ENCODE data around the gene DNAH2. TPM values are rescaled to one million over a fixed set of nuclear protein-coding genes. Genes with fewer than 3 reads are reported as not detected.

DNAH2 gene
- total RNA-seq, 1 donor, result under 0.01 TPM

DNA sequence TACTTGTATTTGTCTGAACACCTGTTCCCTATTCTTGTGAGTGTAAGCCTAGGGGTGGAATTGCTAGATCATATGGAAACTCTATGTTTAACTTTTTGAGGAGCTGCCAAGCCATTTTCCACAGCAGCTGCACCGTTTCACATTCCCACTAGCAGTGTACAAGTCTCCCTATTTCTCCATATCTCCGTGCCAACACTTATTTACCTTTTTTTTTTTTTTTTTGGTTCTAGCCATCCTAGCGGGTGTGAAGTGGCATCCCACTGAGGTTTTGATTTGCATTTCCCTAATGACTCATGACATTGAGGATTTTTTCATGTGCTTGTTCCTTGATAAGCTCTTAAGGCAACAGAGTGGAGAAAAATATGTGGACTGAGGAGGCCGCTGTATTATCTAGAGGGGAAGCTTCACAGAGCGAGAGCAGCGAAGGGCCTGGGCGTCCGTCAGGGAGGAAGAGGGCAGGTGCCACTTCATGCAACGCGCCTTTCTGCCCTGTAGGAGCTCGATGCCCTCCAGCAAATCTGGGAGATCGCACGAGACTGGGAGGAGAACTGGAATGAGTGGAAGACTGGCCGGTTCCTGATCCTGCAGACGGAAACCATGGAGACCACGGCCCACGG lies 50.0 kb downstream of the DNAH2 start:
- Histone ChIP-seq H3K4me1 (ENCODE audit: insufficient read depth, low read length) (no peaks in the 10 kb centered on the region), H3K4me3 (ENCODE audit: low read length) (no peak overlapping the region), H3K9me3 (ENCODE audit: low read depth, low read length) (no peaks in the 10 kb centered on the region), H3K27me3 (ENCODE audit: insufficient read depth, low read length) (no peaks in the 10 kb centered on the region)

DNA sequence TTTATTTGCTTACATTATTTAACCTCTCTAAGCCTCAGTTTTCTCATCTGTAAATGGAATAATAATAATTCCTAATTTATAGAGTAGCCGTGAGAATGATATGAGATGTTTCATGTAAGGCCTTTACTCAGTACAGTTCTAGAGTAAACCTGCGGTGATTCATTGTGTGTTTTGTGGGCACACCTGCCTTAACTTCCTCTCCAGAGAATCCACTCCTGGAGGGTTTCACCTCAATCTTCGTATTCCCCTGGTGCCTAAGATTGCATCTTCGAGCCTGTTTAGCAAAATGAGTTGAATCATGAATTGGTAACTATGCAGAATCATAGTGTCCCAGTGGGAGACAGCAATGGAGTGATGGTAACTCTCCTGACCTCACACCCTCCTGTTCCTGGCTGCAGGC lies 52.3 kb downstream of the DNAH2 start:
- Histone ChIP-seq H3K4me1 (ENCODE audit: insufficient read depth, low read length) (no peaks in the 10 kb centered on the region), H3K9me3 (ENCODE audit: low read depth, low read length) (no peaks in the 10 kb centered on the region), H3K27me3 (ENCODE audit: insufficient read depth, low read length) (no peaks in the 10 kb centered on the region), H3K4me3 (ENCODE audit: low read length) (no peak overlapping the region)

DNA sequence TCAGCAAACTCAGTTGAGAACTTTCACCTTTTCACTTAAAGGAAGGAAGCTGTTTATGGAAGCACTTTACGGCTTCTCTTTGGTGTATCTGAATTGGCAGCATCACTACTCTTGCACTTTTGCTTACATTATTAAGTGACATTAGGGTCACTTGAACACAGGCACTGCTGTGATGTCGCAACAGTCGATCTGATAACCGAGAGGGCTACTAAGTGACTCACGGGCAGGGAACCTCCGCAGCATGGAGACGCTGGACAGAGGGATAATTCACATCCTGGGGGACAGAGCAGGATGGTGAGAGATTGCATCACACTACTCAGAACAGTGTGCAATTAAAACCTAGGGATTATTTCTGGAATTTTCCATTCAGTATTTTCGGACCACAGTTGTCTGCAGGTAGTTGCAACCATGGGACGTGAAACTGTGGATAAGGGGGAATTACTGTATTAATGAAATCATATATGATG lies 56.5 kb downstream of the DNAH2 start:
- Histone ChIP-seq H3K9me3 (ENCODE audit: low read depth, low read length) (no peaks in the 10 kb centered on the region), H3K27me3 (ENCODE audit: insufficient read depth, low read length) (no peaks in the 10 kb centered on the region), H3K4me3 (ENCODE audit: low read length) (no peak overlapping the region), H3K4me1 (ENCODE audit: insufficient read depth, low read length) (no peaks in the 10 kb centered on the region)

DNA sequence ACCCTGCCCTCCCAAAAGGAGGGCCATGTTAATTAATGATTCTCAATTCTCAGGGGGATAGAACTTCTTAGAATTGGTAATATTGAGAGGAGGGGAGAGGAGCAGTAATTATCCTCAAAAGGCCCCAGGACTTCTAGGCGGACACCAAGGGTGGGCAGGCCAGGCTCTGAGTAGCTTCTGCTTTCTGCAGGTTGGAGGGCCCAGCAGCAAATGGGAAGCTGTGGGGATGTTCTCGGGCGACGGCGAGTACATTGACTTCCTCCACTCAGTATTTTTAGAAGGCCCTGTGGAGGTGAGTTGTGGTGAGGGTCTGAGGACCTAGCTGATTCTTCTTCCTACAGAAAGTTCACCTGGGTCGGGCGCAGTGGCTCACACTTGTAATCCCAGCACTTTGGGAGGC lies 57.5 kb downstream of the DNAH2 start:
- Histone ChIP-seq H3K27me3 (ENCODE audit: insufficient read depth, low read length) (no peaks in the 10 kb centered on the region), H3K9me3 (ENCODE audit: low read depth, low read length) (no peaks in the 10 kb centered on the region), H3K4me3 (ENCODE audit: low read length) (no peak overlapping the region), H3K4me1 (ENCODE audit: insufficient read depth, low read length) (no peaks in the 10 kb centered on the region)

DNA sequence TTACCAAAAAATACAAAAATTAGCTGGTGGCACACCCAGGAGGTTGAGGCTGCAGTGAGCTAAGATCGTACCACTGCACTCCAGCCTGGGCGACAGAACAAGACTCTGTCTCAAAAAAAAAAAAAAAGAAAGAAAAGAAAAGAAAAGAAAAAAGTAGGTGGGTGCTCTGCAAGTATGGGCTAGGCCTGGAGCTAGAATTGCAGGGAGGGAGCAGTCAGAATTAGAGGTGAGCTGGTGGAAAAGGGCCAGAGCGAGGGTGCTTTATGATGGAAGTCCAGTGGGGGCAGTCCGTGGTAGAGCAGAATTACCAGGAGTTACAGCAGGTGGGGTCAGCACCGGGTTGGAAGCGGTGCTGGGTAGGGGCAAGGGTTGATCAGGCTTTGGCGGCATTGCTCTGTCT lies 59.5 kb downstream of the DNAH2 start:
- Histone ChIP-seq H3K27me3 (ENCODE audit: insufficient read depth, low read length) (peaks cover 3% of the 10 kb centered on the region), H3K9me3 (ENCODE audit: low read depth, low read length) (no peaks in the 10 kb centered on the region), H3K4me3 (ENCODE audit: low read length) (no peak overlapping the region), H3K4me1 (ENCODE audit: insufficient read depth, low read length) (no peaks in the 10 kb centered on the region)

DNA sequence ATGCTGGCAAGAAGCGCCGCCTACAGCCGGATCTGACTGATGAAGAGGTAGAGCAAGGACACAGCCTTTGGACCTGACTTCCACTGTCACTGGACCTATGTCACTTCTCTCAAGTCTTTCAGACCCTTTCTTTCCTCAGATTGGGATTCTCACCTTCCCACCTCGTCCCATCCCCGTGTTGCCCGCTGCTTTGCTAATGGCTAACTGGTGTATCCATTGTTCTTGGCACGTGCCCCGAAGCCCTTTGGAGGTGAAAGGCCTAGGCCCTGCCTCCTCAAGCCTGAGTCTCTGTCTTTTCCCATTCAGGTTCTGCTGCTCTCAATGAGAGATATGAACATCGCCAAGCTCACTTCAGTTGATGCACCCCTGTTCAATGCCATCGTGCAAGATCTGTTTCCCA lies 63.2 kb downstream of the DNAH2 start:
- Histone ChIP-seq H3K27me3 (ENCODE audit: insufficient read depth, low read length) (peaks cover 5% of the 10 kb centered on the region), H3K4me3 (ENCODE audit: low read length) (no peak overlapping the region), H3K9me3 (ENCODE audit: low read depth, low read length) (no peaks in the 10 kb centered on the region), H3K4me1 (ENCODE audit: insufficient read depth, low read length) (no peaks in the 10 kb centered on the region)

DNA sequence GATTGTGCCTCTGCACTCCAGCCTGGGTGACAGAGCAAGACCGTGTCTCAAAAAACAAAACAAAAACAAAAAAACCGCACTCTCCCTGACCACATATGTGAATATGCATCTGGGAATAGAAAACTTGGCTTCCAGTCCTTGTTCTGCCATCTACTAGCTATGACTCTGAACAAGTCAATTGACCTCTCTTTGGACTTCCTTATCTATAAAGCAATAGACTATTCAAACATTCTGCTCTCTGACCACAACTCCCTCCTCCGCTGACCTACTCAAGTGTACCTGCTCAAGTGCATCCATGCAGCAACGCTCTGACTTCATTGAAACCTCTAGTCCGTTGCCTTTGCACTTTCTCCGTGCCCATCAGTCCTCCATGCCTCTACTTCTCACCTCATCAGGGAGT lies 63.9 kb downstream of the DNAH2 start:
- Histone ChIP-seq H3K4me3 (ENCODE audit: low read length) (no peak overlapping the region), H3K4me1 (ENCODE audit: insufficient read depth, low read length) (no peaks in the 10 kb centered on the region), H3K9me3 (ENCODE audit: low read depth, low read length) (no peaks in the 10 kb centered on the region), H3K27me3 (ENCODE audit: insufficient read depth, low read length) (peaks cover 5% of the 10 kb centered on the region)

DNA sequence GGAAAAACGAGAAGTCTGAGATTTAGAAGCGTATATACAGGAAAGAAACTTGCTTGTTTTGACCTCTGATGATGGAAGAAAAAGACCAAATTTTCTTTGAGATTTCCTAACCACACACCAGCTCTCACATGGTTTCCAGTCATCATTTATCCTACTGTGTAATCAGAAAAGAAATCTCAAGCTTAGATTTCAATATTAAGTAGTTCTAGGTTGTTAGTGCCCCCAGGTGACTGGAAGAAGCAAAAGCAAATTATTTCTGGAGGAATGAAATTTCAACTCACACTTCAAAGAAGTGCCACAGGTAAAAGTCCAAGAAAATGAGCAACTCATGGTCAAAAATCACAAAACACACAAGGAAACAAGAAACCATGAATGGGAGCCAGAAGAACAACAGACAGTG lies 64.7 kb downstream of the DNAH2 start:
- H3K9me3 ChIP-seq (ENCODE audit: low read depth, low read length), result no peaks in the 10 kb centered on the region
- H3K27me3 ChIP-seq (ENCODE audit: insufficient read depth, low read length), result peaks cover 5% of the 10 kb centered on the region
- no peak overlapping the region for H3K4me3 ChIP-seq (ENCODE audit: low read length)
- H3K4me1 ChIP-seq (ENCODE audit: insufficient read depth, low read length), result no peaks in the 10 kb centered on the region

DNA sequence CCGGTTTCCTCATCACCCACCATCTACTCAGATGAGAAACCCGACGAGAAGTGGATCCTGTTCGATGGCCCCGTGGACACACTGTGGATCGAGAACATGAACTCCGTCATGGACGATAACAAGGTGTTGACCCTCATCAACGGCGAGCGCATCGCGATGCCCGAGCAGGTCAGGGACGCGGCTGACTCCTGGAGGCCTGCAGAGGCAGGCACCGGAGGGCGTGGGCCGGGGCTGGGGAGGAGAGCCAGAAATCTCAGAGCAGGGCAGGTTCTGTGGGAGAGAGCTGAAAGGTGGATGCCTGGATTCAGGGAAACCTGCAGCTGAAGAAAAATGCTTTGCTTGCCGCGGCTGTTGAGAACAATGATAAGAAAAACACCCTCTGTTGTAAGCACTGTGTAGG lies 69.3 kb downstream of the DNAH2 start:
- no peaks in the 10 kb centered on the region for H3K9me3 ChIP-seq (ENCODE audit: low read depth, low read length)
- H3K27me3 ChIP-seq (ENCODE audit: insufficient read depth, low read length), result peaks cover 2% of the 10 kb centered on the region
- H3K4me1 ChIP-seq (ENCODE audit: insufficient read depth, low read length), result no peaks in the 10 kb centered on the region
- no peak overlapping the region for H3K4me3 ChIP-seq (ENCODE audit: low read length)

DNA sequence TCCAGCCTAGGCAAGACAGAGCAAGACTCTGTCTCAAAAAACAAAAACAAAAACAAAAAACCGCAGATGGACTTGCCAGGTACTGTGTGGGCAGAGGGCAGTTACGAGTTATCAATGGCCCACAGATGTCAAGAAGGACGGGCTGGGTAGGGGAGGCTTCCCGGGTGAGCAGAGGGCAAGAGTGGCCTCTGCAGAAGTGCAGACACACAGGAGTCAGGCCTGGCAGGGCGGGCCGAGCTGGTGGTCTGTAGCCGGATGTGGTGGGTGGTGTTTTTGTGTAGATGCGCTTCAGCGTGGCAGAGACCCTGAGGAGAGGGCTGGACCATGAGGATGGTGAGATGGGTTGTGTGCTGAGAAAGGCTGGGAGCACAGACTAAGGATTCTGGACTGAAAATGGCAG lies 71.6 kb downstream of the DNAH2 start:
- Histone ChIP-seq H3K4me3 (ENCODE audit: low read length) (no peak overlapping the region), H3K4me1 (ENCODE audit: insufficient read depth, low read length) (no peaks in the 10 kb centered on the region), H3K9me3 (ENCODE audit: low read depth, low read length) (no peaks in the 10 kb centered on the region), H3K27me3 (ENCODE audit: insufficient read depth, low read length) (no peaks in the 10 kb centered on the region)

DNA sequence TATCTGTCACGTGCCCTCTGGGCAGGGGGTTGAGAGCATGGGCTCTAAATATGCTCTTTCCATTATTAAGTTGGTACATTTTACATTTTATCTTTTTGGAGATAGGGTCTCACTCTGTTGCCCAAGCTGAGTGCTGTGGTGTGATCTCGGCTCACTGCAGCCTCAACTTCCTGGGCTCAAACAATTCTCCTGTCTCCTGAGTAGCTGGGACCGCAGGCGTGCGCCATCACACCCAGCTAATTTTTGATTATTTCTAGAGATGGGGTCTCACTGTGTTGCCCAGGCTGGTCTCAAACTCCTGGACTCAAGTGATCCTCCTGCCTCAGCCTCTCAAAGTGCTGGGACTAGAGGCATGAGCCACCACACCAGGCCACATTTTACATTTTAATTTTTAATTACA lies 72.6 kb downstream of the DNAH2 start:
- Histone ChIP-seq H3K9me3 (ENCODE audit: low read depth, low read length) (no peaks in the 10 kb centered on the region), H3K4me1 (ENCODE audit: insufficient read depth, low read length) (no peaks in the 10 kb centered on the region), H3K27me3 (ENCODE audit: insufficient read depth, low read length) (no peaks in the 10 kb centered on the region), H3K4me3 (ENCODE audit: low read length) (no peak overlapping the region)

DNA sequence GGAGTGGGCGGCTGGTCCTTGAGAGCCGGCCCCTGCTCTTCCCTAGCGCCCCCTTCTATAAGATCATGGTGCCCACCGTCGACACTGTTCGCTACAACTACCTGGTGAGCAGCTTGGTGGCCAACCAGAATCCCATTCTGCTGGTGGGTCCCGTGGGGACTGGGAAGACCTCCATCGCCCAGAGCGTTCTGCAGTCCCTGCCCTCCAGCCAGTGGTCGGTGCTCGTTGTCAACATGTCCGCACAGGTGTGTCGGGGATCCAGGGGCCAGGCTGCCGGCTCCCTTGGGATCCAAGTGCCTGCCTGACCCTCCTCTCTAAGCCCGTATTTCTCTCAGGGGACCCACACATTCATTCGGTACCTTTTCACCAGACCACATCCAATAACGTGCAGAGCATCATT lies 75.1 kb downstream of the DNAH2 start:
- Histone ChIP-seq H3K27me3 (ENCODE audit: insufficient read depth, low read length) (no peaks in the 10 kb centered on the region), H3K4me3 (ENCODE audit: low read length) (no peak overlapping the region), H3K9me3 (ENCODE audit: low read depth, low read length) (no peaks in the 10 kb centered on the region), H3K4me1 (ENCODE audit: insufficient read depth, low read length) (no peaks in the 10 kb centered on the region)

DNA sequence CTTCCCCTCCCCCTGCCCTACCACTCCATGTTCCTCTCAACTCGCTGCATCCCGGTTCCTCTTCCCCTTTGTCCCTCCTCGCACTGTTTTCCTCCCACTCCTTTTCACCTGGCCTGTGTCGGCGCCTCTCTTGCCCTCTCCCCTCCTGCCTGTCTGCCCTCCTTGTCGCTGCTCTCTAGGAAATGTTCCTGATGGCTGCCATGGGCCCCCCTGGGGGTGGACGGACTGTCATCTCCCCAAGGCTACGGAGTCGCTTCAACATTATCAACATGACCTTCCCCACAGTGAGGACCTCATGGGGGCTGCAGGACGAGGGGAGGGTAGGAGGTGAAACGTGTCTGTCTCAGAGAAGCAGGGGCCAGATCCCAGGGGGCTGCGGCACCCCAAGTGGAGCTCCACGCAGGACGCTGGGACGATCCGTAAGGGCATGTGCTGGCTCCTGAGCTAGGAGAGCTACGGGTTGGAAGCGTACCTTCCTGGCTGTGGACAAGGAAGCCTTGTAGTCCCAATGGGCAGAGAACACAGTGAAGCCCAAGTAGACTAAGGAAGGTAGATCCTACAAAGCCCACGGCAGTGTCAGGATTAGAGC lies 76.6 kb downstream of the DNAH2 start:
- no peak overlapping the region for H3K4me3 ChIP-seq (ENCODE audit: low read length)

DNA sequence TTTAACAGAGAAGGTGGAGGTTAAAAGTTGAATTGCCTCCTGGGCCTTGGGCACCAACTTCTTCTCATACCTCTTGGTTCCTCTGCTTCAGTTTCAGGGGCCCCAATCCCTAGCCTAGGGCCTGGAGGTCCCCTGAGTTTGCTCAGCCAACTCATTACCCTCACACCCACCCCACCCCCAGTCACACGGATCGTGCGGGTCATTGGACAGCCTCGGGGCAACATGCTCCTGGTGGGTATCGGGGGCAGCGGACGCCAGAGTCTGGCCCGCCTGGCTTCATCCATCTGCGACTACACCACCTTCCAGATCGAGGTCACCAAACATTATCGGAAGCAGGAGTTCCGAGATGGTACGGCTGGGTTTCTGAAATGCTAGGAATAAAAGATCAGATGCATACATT lies 80.4 kb downstream of the DNAH2 start:
- no peaks in the 10 kb centered on the region for H3K4me1 ChIP-seq (ENCODE audit: insufficient read depth, low read length)
- no peaks in the 10 kb centered on the region for H3K27me3 ChIP-seq (ENCODE audit: insufficient read depth, low read length)
- H3K4me3 ChIP-seq (ENCODE audit: low read length), result no peak overlapping the region
- no peaks in the 10 kb centered on the region for H3K9me3 ChIP-seq (ENCODE audit: low read depth, low read length)

More for the DNA sequence above, 76.6 kb downstream of the DNAH2 start:
- Histone ChIP-seq H3K27me3 (ENCODE audit: insufficient read depth, low read length) (no peaks in the 10 kb centered on the region), H3K9me3 (ENCODE audit: low read depth, low read length) (no peaks in the 10 kb centered on the region), H3K4me1 (ENCODE audit: insufficient read depth, low read length) (no peaks in the 10 kb centered on the region)

DNA sequence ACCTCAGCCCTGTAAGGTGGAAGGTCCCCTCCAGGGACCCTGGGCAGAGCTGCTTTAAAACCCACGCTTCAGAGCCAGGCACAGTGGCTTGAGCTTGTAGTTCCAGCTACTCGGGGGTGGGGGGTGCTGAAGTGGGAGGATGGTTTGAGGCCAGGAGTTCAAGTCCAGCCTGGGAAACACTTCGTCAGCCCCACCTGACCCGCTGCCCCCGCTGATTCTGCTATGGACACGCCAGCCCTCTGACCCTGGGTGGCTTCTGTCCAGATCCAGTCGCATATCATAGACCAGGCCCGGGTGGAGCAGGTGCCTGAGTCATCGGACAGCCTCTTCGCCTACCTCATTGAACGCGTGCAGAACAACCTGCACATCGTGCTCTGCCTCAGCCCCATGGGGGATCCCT lies 81.3 kb downstream of the DNAH2 start:
- no peaks in the 10 kb centered on the region for H3K4me1 ChIP-seq (ENCODE audit: insufficient read depth, low read length)
- no peaks in the 10 kb centered on the region for H3K27me3 ChIP-seq (ENCODE audit: insufficient read depth, low read length)
- no peaks in the 10 kb centered on the region for H3K9me3 ChIP-seq (ENCODE audit: low read depth, low read length)
- H3K4me3 ChIP-seq (ENCODE audit: low read length), result no peak overlapping the region

DNA sequence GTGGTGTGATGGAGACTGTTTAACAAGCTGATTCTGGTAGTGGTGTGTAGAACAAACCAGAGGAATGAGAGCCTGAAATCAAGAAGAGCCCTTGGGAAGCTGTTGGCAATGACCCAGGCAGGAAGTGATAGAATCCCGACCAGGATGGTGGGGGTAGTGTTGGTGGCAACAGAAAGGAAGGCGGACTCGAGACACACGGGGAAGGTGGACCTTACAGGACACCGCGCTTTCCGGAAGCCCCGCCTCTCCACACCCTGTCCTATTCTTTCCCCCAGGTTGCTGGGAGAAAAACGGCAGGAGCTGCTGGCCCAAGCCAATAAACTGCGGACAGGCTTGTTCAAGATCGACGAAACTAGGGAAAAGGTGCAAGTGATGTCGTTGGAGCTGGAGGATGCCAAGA lies 86.4 kb downstream of the DNAH2 start:
- Histone ChIP-seq H3K4me1 (ENCODE audit: insufficient read depth, low read length) (no peaks in the 10 kb centered on the region), H3K27me3 (ENCODE audit: insufficient read depth, low read length) (no peaks in the 10 kb centered on the region), H3K9me3 (ENCODE audit: low read depth, low read length) (no peaks in the 10 kb centered on the region)

More for the DNA sequence above, 86.4 kb downstream of the DNAH2 start:
- H3K4me3 ChIP-seq (ENCODE audit: low read length), result no peak overlapping the region
